ENCODE measurements around the gene METTL13. TPM values are rescaled to one million over a fixed set of nuclear protein-coding genes. Genes with fewer than 3 reads are reported as not detected.
"Not testable (repeated sequence)": the region's sequence is repeated elsewhere in the genome, so short reads cannot be mapped to it uniquely, and the experiment has no call there.

Gene METTL13
- total RNA-seq, 1 donor from 2014 or later: 25.1 TPM

- Mint-ChIP-seq H3K36me3 (ENCODE audit: low read depth, unreplicated experiment) (peaks cover 13% of the 10 kb centered on the region), H3K4me3 (ENCODE audit: unreplicated experiment) (no peak overlapping the region), H3K27ac (ENCODE audit: unreplicated experiment) (no peak overlapping the region), H3K9me3 (ENCODE audit: unreplicated experiment) (no peaks in the 10 kb centered on the region), H3K27me3 (ENCODE audit: low read depth, unreplicated experiment) (no peaks in the 10 kb centered on the region), H3K4me1 (ENCODE audit: low read depth, unreplicated experiment) (peaks cover 14% of the 10 kb centered on the region)
- DNase-seq (ENCODE audit: low read depth) (no peak), FAIRE-seq (no peak)
- Histone ChIP-seq H3K9ac (ENCODE audit: low read length) (no peak overlapping the region), H3K27ac (ENCODE audit: low read depth, low read length) (no peak overlapping the region), H3K36me3 (ENCODE audit: insufficient read depth, low read length) (peaks cover 27% of the 10 kb centered on the region), H4K20me1 (ENCODE audit: insufficient read depth, low read length) (no peaks in the 10 kb centered on the region), H2AFZ (ENCODE audit: low read depth, low read length) (no peak overlapping the region), H3K27me3 (ENCODE audit: insufficient read depth, low read length) (no peaks in the 10 kb centered on the region), H3K4me3 (ENCODE audit: insufficient read depth, low read depth, low read length) (no peak overlapping the region), H3K4me2 (ENCODE audit: low read length) (no peak overlapping the region), H3K9me3 (ENCODE audit: insufficient read depth, low read depth, low read length) (no peaks in the 10 kb centered on the region), H3K79me2 (ENCODE audit: insufficient read depth, low read length) (peaks cover 3% of the 10 kb centered on the region), H3K4me1 (ENCODE audit: insufficient read depth, low read length) (peaks cover 12% of the 10 kb centered on the region)
- TF ChIP-seq CTCF (IDR thresholded peaks at IDR 0.05; ENCODE audit: insufficient read depth, low read depth, low read length): no peak
- no peak for TF ChIP-seq EZH2 (IDR thresholded peaks at IDR 0.05; ENCODE audit: insufficient read depth, low read length)
Observed at GRCh38 chr1:171798311-171798710, 16.9 kb downstream of the METTL13 start.

- no peak overlapping the region for H3K9ac ChIP-seq (ENCODE audit: low read length)
- no peak for TF ChIP-seq CTCF (IDR thresholded peaks at IDR 0.05; ENCODE audit: insufficient read depth, low read depth, low read length)
- no peak overlapping the region for H2AFZ ChIP-seq (ENCODE audit: low read depth, low read length)
- no peaks in the 10 kb centered on the region for H3K9me3 Mint-ChIP-seq (ENCODE audit: unreplicated experiment)
- no peaks in the 10 kb centered on the region for H3K9me3 ChIP-seq (ENCODE audit: insufficient read depth, low read depth, low read length)
- no peak for DNase-seq (ENCODE audit: low read depth)
- no peak overlapping the region for H3K4me3 Mint-ChIP-seq (ENCODE audit: unreplicated experiment)
- peaks cover 3% of the 10 kb centered on the region for H3K79me2 ChIP-seq (ENCODE audit: insufficient read depth, low read length)
- peaks cover 9% of the 10 kb centered on the region for H3K4me1 ChIP-seq (ENCODE audit: insufficient read depth, low read length)
- no peaks in the 10 kb centered on the region for H4K20me1 ChIP-seq (ENCODE audit: insufficient read depth, low read length)
- peaks cover 11% of the 10 kb centered on the region for H3K4me1 Mint-ChIP-seq (ENCODE audit: low read depth, unreplicated experiment)
- H3K4me2 ChIP-seq (ENCODE audit: low read length): no peak overlapping the region
- no peak overlapping the region for H3K27ac ChIP-seq (ENCODE audit: low read depth, low read length)
- no peaks in the 10 kb centered on the region for H3K27me3 Mint-ChIP-seq (ENCODE audit: low read depth, unreplicated experiment)
- H3K4me3 ChIP-seq (ENCODE audit: insufficient read depth, low read depth, low read length): no peak overlapping the region
- FAIRE-seq: no peak
- H3K27ac Mint-ChIP-seq (ENCODE audit: unreplicated experiment): no peak overlapping the region
- peaks cover 27% of the 10 kb centered on the region for H3K36me3 ChIP-seq (ENCODE audit: insufficient read depth, low read length)
- no peaks in the 10 kb centered on the region for H3K27me3 ChIP-seq (ENCODE audit: insufficient read depth, low read length)
- H3K36me3 Mint-ChIP-seq (ENCODE audit: low read depth, unreplicated experiment): peaks cover 13% of the 10 kb centered on the region
Observed at GRCh38 chr1:171798765-171799164, 17.3 kb downstream of the METTL13 start.

- Histone ChIP-seq H3K9me3 (ENCODE audit: insufficient read depth, low read depth, low read length) (no peaks in the 10 kb centered on the region), H3K27me3 (ENCODE audit: insufficient read depth, low read length) (no peaks in the 10 kb centered on the region), H4K20me1 (ENCODE audit: insufficient read depth, low read length) (no peaks in the 10 kb centered on the region), H3K79me2 (ENCODE audit: insufficient read depth, low read length) (peaks cover 3% of the 10 kb centered on the region), H2AFZ (ENCODE audit: low read depth, low read length) (no peak overlapping the region), H3K9ac (ENCODE audit: low read length) (no peak overlapping the region), H3K27ac (ENCODE audit: low read depth, low read length) (no peak overlapping the region), H3K36me3 (ENCODE audit: insufficient read depth, low read length) (peaks cover 27% of the 10 kb centered on the region), H3K4me1 (ENCODE audit: insufficient read depth, low read length) (peaks cover 5% of the 10 kb centered on the region), H3K4me2 (ENCODE audit: low read length) (no peak overlapping the region), H3K4me3 (ENCODE audit: insufficient read depth, low read depth, low read length) (no peak overlapping the region)
- H3K36me3 Mint-ChIP-seq (ENCODE audit: low read depth, unreplicated experiment): peaks cover 13% of the 10 kb centered on the region
- no peak overlapping the region for H3K4me3 Mint-ChIP-seq (ENCODE audit: unreplicated experiment)
- FAIRE-seq: no peak
- TF ChIP-seq CTCF (IDR thresholded peaks at IDR 0.05; ENCODE audit: insufficient read depth, low read depth, low read length) (no peak), EZH2 (IDR thresholded peaks at IDR 0.05; ENCODE audit: insufficient read depth, low read length) (no peak)
- peaks cover 7% of the 10 kb centered on the region for H3K4me1 Mint-ChIP-seq (ENCODE audit: low read depth, unreplicated experiment)
- no peak overlapping the region for H3K27ac Mint-ChIP-seq (ENCODE audit: unreplicated experiment)
- no peaks in the 10 kb centered on the region for H3K9me3 Mint-ChIP-seq (ENCODE audit: unreplicated experiment)
- no peaks in the 10 kb centered on the region for H3K27me3 Mint-ChIP-seq (ENCODE audit: low read depth, unreplicated experiment)
- no peak for DNase-seq (ENCODE audit: low read depth)
Observed at GRCh38 chr1:171799166-171799565, 17.7 kb downstream of the METTL13 start.

- not testable (repeated sequence) for H3K9ac ChIP-seq (ENCODE audit: low read length); H3K79me2 ChIP-seq (ENCODE audit: insufficient read depth, low read length); H3K9me3 ChIP-seq (ENCODE audit: insufficient read depth, low read depth, low read length); H3K27ac ChIP-seq (ENCODE audit: low read depth, low read length); H3K27ac Mint-ChIP-seq (ENCODE audit: unreplicated experiment); H3K4me1 ChIP-seq (ENCODE audit: insufficient read depth, low read length); FAIRE-seq; H3K4me2 ChIP-seq (ENCODE audit: low read length); H3K4me3 Mint-ChIP-seq (ENCODE audit: unreplicated experiment); H3K27me3 Mint-ChIP-seq (ENCODE audit: low read depth, unreplicated experiment); H3K9me3 Mint-ChIP-seq (ENCODE audit: unreplicated experiment); H4K20me1 ChIP-seq (ENCODE audit: insufficient read depth, low read length); H3K27me3 ChIP-seq (ENCODE audit: insufficient read depth, low read length); DNase-seq (ENCODE audit: low read depth); H3K36me3 Mint-ChIP-seq (ENCODE audit: low read depth, unreplicated experiment); H3K4me1 Mint-ChIP-seq (ENCODE audit: low read depth, unreplicated experiment); H2AFZ ChIP-seq (ENCODE audit: low read depth, low read length); H3K4me3 ChIP-seq (ENCODE audit: insufficient read depth, low read depth, low read length)
- peaks cover 27% of the 10 kb centered on the region for H3K36me3 ChIP-seq (ENCODE audit: insufficient read depth, low read length)
Observed at GRCh38 chr1:171799698-171800097, 18.2 kb downstream of the METTL13 start.

All from astrocyte (in vitro differentiated cells and primary cell).